CD14-positive monocyte (primary cell): Measurements from ENCODE around the gene STEAP4. TPM values are rescaled to one million over a fixed set of nuclear protein-coding genes. Genes with fewer than 3 reads are reported as not detected.

Source experiments
- DNase-seq, 3 donors: peaks; one replicate each; pipeline ENCODE4 v3.0.0-alpha.2; 2011 to 2022
- H2AFZ ChIP-seq: 2 replicates; pipeline ENCODE4 v1.6.0; 2012; ENCODE audit warnings: mild to moderate bottlenecking, low read depth, low read length, inconsistent platforms; ENCODE audit not compliant: insufficient read depth, poor library complexity, severe bottlenecking
- H3K27ac ChIP-seq, 2 donors: 1 replicate in 1 of 2; 2 replicates in 1 of 2; pipeline ENCODE4 v1.5.1; 2012 to 2013; ENCODE audit warnings: low read length in 2 of 2, control low read depth in 1 of 2, inconsistent platforms in 1 of 2, low read depth in 1 of 2, mild to moderate bottlenecking in 1 of 2
- H3K27me3 ChIP-seq, 2 donors: one replicate each; pipeline versions ENCODE4 v1.6.0 to v1.6.1; 2011 to 2013; ENCODE audit warnings: low read length in 2 of 2; ENCODE audit not compliant: control insufficient read depth in 2 of 2, insufficient read depth in 2 of 2
- H3K36me3 ChIP-seq, 2 donors: replicated peaks in 1 of 2; 1 replicate in 1 of 2; 2 replicates in 1 of 2; pipeline versions ENCODE4 v1.5.1 to v1.6.1; 2012 to 2013; ENCODE audit warnings: low read length in 2 of 2, control low read depth in 1 of 2, inconsistent platforms in 1 of 2, mild to moderate bottlenecking in 1 of 2; ENCODE audit not compliant: insufficient read depth in 2 of 2, control insufficient read depth in 1 of 2
- H3K4me1 ChIP-seq, 2 donors: 1 replicate in 1 of 2; 2 replicates in 1 of 2; pipeline versions ENCODE4 v1.5.1 to v1.6.1; 2012 to 2013; ENCODE audit warnings: low read length in 2 of 2, control low read depth in 1 of 2, inconsistent platforms in 1 of 2, mild to moderate bottlenecking in 1 of 2, moderate library complexity in 1 of 2; ENCODE audit not compliant: insufficient read depth in 2 of 2, control insufficient read depth in 1 of 2
- H3K4me2 ChIP-seq: replicated peaks from 2 replicates; pipeline ENCODE3; 2012; ENCODE audit warnings: low read length, moderate library complexity, mild to moderate bottlenecking; ENCODE audit not compliant: poor library complexity, severe bottlenecking; ENCODE audit errors: extremely low read depth
- H3K4me3 ChIP-seq, 3 experiments: fragments of 200-600 bp in 1 of 3; sonication (generic) in 1 of 3; replicated peaks in 1 of 3; 1 replicate in 2 of 3; 2 replicates in 1 of 3; pipeline ENCODE4 v1.5.1; 2011 to 2013; ENCODE audit warnings: low read length in 3 of 3, mild to moderate bottlenecking in 3 of 3, control low read depth in 2 of 3, low read depth in 2 of 3, inconsistent platforms in 1 of 3, moderate library complexity in 1 of 3
- H3K79me2 ChIP-seq: 2 replicates; pipeline ENCODE4 v1.6.0; 2012; ENCODE audit warnings: mild to moderate bottlenecking, control low read depth, inconsistent platforms, low read length, moderate library complexity; ENCODE audit not compliant: insufficient read depth
- H3K9ac ChIP-seq: 2 replicates; pipeline ENCODE4 v1.6.0; 2017; ENCODE audit warnings: low read length, mild to moderate bottlenecking; ENCODE audit not compliant: insufficient read depth, poor library complexity, severe bottlenecking
- H3K9me3 ChIP-seq, 2 donors: replicated peaks in 1 of 2; 1 replicate in 1 of 2; 2 replicates in 1 of 2; pipeline versions ENCODE4 v1.5.1 to v1.6.1; 2012 to 2013; ENCODE audit warnings: low read length in 2 of 2, control low read depth in 1 of 2; ENCODE audit not compliant: control insufficient read depth in 1 of 2, insufficient read depth in 1 of 2
- H4K20me1 ChIP-seq: 2 replicates; pipeline ENCODE4 v1.6.0; 2012; ENCODE audit warnings: mild to moderate bottlenecking, low read length, control low read depth, moderate library complexity; ENCODE audit not compliant: insufficient read depth
- H3K27ac Mint-ChIP-seq, 7 donors: one replicate each; pipeline ENCODE4 v1.8.0; 2020; ENCODE audit warnings: mild to moderate bottlenecking in 7 of 7, mixed read lengths in 7 of 7, moderate library complexity in 6 of 7, inconsistent platforms in 2 of 7
- H3K27me3 Mint-ChIP-seq, 3 donors: one replicate each; pipeline ENCODE4 v1.8.0; 2021 to 2022; ENCODE audit warnings: low read depth in 3 of 3, mild to moderate bottlenecking in 3 of 3, mixed read lengths in 3 of 3, moderate library complexity in 3 of 3, inconsistent platforms in 1 of 3
- H3K36me3 Mint-ChIP-seq, 2 donors: one replicate each; pipeline ENCODE4 v1.8.0; 2020; ENCODE audit warnings: mixed read lengths in 2 of 2, inconsistent platforms in 1 of 2, mild to moderate bottlenecking in 1 of 2
- H3K4me1 Mint-ChIP-seq: one replicate; pipeline ENCODE4 v1.8.0; 2020; ENCODE audit warnings: mild to moderate bottlenecking, mixed read lengths
- H3K4me3 Mint-ChIP-seq, 2 donors: one replicate each; pipeline ENCODE4 v1.8.0; 2020; ENCODE audit warnings: mild to moderate bottlenecking in 2 of 2, mixed read lengths in 2 of 2, moderate library complexity in 1 of 2
- H3K9me3 Mint-ChIP-seq, 7 donors: one replicate each; pipeline ENCODE4 v1.8.0; 2020 to 2022; ENCODE audit warnings: mixed read lengths in 7 of 7, mild to moderate bottlenecking in 6 of 7, moderate library complexity in 6 of 7, inconsistent platforms in 2 of 7
- CTCF ChIP-seq: fragments of 200-600 bp; IDR thresholded peaks from one replicate; pipeline ENCODE4 v1.8.0; 2022; ENCODE audit warnings: antibody characterized with exemption, mild to moderate bottlenecking
- WGBS: methylation state at CpG from one replicate; pipeline ENCODE4 v1.1.5; 2013; ENCODE audit warnings: missing lambda C conversion rate; ENCODE audit not compliant: insufficient coverage; 5-methylcytosine and 5-hydroxymethylcytosine counted together
- intact Hi-C, 2 donors: fragments of 100-400 bp; cut with micrococcal nuclease; formaldehyde crosslinking; loops; one replicate each; pipeline versions ENCODE4 v1.15.0 to v1.15.1; 2023
- polyA plus RNA-seq, 3 donors: library from polyadenylated mRNA; depleted of rRNA in 1 of 3; unstranded in 2 of 3; stranded (reverse) in 1 of 3; fragments of 300-500 nt in 2 of 3; fragments of >200 nt in 1 of 3; fragmentation: Illumina TruSeq in 2 of 3; gene quantifications; 1 replicate in 2 of 3; 2 replicates in 1 of 3; pipeline ENCODE4 v1.2.3, GENCODE V29; 2012 to 2021

The STEAP4 gene
- polyA plus RNA-seq, 3 donors: 17.1 to 40.0 (median 26.2) TPM

DNA sequence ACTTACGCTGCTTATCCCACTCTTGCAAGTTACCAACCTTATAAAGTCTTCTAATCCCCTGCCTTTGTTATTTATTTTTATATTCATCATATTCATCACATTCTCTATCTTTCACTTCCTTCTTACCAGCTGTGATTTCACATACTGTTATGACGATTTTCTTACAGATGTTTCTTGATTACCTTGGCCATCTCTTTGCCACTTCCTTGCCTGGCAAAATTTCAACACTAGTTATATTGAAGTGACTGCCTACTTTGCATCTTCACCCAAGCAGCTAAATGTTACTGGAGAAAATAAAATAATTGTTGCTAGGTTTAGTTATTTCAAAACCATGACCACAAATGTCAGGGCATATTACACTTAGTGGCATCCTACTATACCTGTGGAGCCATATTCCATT lies 8.8 kb upstream of the STEAP4 start:
- WGBS: 100% methylated on average over 1 of the region's 2 CpGs
- Histone ChIP-seq H3K27me3 (no peaks in the 10 kb centered on the region), H4K20me1 (no peaks in the 10 kb centered on the region), H3K9me3 (no peaks in the 10 kb centered on the region), H3K4me3 (peak overlapping the region in 1 of 3 experiments; percentile 11), H3K79me2 (no peaks in the 10 kb centered on the region), H3K36me3 (no peaks in the 10 kb centered on the region), H3K4me1 (peaks cover 60 to 73% of the 10 kb centered on the region in 2 donors), H3K27ac (peak overlapping the region in 1 of 2 donors; percentile 69), H3K9ac (no peak overlapping the region), H3K4me2 (no peak overlapping the region), H2AFZ (no peak overlapping the region)
- Mint-ChIP-seq H3K36me3 (no peaks in the 10 kb centered on the region), H3K4me1 (peaks cover 68% of the 10 kb centered on the region), H3K27me3 (peaks cover 0 to 5% (median 4%) of the 10 kb centered on the region in 3 donors), H3K27ac (peak overlapping the region in 6 of 7 donors; percentile 76 to 93 (median 91)), H3K9me3 (peaks cover 0 to 3% (median 0%) of the 10 kb centered on the region in 7 donors), H3K4me3 (no peak overlapping the region)
- no peak for TF ChIP-seq CTCF
- intact Hi-C loops: loop anchor here in 1 of 2 donors (10.0 kb wide), 1 partner anchor 51 kb away; no protein-coding TSS in a partner anchor
- peak; percentile 25 to 59 (median 30) for DNase-seq

GRCh38 chr7:88314061-88314491 lies 7.4 kb upstream of the STEAP4 start:
- Mint-ChIP-seq H3K9me3 (peaks cover 0 to 3% (median 0%) of the 10 kb centered on the region in 7 donors), H3K4me1 (peaks cover 62% of the 10 kb centered on the region), H3K27me3 (peaks cover 0 to 5% (median 3%) of the 10 kb centered on the region in 3 donors), H3K4me3 (peak overlapping the region in 1 of 2 donors; percentile 42), H3K36me3 (no peaks in the 10 kb centered on the region), H3K27ac (peak overlapping the region; percentile 76 to 96 (median 92))
- Histone ChIP-seq H3K4me2 (peak overlapping the region; percentile 29), H4K20me1 (no peaks in the 10 kb centered on the region), H3K36me3 (no peaks in the 10 kb centered on the region), H2AFZ (no peak overlapping the region), H3K9me3 (no peaks in the 10 kb centered on the region), H3K27ac (peak overlapping the region in 1 of 2 donors; percentile 69), H3K9ac (no peak overlapping the region), H3K4me1 (peaks cover 60 to 78% of the 10 kb centered on the region in 2 donors), H3K79me2 (no peaks in the 10 kb centered on the region), H3K4me3 (peak overlapping the region in 1 of 3 experiments; percentile 2), H3K27me3 (no peaks in the 10 kb centered on the region)
- no peak for TF ChIP-seq CTCF
- WGBS: no CpG with 5 or more reads among the region's 4 CpGs
- intact Hi-C loops: loop anchor here (5.0 to 10.0 kb wide), 2 partner anchors 37 to 49 kb away; no protein-coding TSS in a partner anchor
- peak; percentile 77 to 90 (median 78) for DNase-seq
